HG02798 (cell line): ENCODE measurements around the gene REXO4.
"Not testable (repeated sequence)": the region's sequence is repeated elsewhere in the genome, so short reads cannot be mapped to it uniquely, and the experiment has no call there.

Experiments
- ATAC-seq: cut with Tn5 transposase; IDR thresholded peaks from one replicate; pipeline ENCODE4 v1.9.1; 2021; ENCODE audit warnings: mild to moderate bottlenecking; ENCODE audit not compliant: unreplicated experiment, poor library complexity

REXO4 gene

DNA sequence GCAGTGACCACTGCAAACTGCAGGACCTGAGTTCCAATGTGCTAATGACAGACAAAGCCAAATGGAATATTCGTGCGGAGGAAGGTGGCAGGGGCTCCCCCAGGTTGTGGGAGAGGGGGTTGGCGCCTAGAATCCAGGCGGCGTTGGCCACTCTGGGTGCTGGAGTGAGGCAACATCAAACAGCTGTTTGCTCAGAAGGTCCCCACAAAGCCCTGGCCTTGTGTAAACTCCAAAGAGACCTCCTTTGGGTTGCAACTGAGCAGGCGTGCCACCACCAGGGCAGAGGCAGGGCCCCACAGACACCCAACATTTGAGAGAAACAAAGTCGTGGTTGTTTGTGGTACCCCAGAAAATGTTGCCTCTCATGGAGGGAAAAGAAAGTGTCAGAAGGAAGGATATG is 27.1 kb downstream of the REXO4 start:
- ATAC-seq, result no peak

- no peak for ATAC-seq
These were observed 28.2 kb downstream of the REXO4 start for GRCh38 chr9:133389562-133389961.

GRCh38 chr9:133389025-133389557 is 28.7 kb downstream of the REXO4 start:
- no peak for ATAC-seq

DNA sequence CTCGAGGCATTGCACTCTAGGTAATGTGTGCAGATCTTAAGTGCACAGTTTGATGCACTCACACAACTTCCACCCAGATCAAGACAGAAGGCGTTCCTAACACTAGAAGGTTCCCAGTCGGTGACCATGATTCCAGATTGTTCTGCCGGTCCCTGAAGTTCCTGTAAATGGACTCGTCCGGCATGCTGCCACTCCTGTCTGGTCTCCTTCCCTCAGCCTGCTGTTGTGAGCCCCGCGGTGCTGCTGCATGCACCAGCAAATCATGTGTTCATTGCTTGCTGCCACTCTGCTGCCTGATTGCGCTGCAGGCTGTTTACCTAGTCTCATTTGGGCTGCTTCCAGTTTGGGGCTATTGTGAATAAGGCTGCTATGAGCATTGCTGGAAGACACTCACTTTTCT is 30.1 kb downstream of the REXO4 start:
- no peak for ATAC-seq

GRCh38 chr9:133386338-133386737 is 31.5 kb downstream of the REXO4 start:
- no peak for ATAC-seq

DNA sequence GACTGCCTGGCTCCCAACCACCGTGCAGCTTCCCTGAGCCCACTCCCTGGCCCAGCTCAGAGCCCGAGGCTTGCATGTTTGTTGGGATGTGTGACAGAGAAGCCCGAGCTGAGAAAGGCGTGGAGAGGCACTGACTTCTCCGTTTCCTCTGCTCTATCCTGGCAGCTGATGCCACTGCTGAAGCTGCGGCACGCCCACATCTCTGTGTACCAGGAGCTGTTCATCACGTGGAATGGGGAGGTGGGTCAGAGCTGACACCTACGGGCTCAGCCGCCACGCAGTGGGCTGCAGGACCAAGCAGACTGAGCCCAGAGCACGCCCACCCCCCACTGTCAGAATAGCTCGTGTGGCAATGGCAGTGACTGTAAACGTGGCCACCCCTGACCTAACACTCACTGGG is 32.4 kb downstream of the REXO4 start:
- no peak for ATAC-seq

DNA sequence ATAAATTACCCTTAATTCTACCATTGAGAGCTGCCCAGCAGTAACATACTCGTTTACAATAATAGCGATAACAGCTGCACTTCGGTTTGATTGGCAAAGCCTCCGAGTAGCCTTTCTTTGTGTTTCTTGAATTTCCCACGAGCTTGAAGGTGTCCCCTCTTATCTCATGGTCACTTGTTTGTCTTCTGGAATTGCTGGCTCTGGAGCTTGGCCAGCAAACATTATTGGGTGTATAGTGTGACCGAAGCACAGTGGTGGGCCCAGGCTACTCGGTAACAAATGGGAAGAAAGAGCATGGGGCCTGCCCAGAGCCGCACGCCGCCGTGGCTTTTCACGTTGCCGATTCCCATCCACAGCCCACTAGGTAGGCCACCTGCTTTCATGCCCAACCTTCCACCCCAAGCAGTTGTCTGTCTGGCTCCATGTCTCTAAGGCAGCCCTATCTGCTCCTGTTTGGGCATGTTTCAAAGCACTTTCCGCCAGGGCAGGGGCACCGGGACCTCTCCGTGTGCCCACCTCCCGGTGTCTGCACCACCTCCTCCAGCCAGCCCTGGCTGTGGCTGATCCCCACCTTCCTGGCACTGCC is 33.0 kb downstream of the REXO4 start:
- ATAC-seq, result no peak

DNA sequence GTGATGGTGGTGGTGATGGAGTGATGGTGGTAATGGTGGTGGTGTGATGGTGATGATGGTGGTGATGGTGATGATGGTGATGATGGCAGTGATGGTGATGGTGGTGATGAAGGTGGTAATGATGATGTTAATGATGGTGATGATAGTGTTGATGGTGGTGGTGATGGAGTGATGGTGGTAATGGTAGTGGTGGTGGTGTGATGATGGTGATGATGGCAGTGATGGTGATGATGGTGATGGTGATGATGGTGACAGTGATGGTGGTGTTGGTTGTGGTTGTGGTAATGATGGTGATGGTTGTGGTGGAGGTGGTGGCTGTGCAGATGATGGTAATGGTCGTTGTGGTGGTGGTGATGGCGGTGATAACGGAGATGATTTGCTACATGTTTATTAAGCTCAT is 34.4 kb downstream of the REXO4 start:
- no peak for ATAC-seq

DNA sequence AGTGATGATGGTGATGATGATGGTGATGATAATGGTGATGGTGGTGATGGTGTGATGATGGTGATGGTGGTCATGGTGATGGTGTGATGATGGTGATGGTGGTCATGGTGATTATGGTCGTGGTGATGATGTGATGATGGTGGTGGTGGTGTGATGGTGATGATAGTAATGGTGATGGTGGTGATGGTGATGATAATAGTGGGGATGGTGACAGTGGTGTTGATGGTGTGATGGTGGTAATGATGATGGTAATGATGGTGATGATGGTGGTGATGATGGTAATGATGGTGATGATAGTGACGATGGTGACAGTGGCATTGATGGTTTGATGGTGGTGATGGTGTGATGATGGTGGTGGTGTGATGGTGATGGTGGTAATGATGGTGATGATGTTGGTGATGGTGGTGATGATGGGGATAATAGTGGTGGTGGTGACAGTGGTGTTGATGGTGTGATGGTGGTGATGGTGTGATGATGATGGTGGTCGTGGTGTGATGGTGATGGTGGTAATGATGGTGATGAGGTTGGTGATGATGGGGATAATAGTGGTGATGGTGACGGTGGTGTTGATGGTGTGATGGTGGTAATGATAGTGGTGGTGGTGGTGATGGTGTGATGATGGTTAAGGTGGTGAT is 35.2 kb downstream of the REXO4 start:
- no peak for ATAC-seq

DNA sequence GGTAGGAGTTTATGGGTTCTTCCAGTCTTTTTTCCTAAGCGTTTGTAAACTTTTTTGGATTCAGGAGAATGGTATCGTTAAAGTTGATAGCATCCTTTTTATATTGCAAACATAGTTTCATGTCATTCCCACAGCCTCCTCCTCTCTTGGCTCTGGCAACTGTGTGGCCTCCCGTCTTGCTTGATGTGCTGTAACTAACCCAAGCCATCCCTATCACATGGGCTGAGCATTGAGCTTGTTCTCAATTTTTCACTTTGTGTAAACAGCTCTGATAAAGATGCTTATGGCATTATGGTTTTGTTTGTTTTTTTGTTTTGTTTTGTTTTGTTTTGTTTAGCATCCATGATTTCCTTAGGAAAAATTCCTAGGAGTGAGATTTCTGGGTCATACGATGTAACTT is 37.1 kb downstream of the REXO4 start:
- ATAC-seq, result no peak

- ATAC-seq, result no peak
These were observed 38.4 kb downstream of the REXO4 start for GRCh38 chr9:133379153-133380086.

DNA sequence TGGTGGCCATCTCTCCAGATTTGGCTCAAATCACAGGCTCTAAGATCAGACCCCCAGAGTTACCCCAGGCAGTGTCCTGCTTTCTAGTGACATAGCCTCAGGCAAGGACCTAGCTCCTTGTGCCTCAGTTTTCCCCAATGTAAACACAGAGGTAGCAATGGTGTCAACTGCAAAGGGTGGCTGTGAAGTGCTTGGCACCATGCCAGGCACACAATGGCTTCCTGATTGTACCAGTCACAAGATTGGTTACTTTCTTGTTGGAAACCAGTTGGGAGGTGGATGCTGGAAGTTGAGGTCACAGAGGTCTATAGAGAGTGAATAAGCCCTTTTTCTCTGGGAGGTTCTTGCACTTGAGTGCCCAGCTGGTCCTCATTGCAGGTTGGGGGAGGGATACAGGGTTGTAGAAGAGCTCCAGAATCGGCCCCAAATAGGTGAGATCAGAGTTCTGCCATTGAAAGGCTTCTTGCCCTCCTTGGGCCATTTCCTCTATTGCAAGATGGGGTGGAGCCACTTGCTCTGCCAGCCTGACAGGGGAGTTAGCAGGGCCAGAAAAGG is 39.3 kb downstream of the REXO4 start:
- no peak for ATAC-seq

DNA sequence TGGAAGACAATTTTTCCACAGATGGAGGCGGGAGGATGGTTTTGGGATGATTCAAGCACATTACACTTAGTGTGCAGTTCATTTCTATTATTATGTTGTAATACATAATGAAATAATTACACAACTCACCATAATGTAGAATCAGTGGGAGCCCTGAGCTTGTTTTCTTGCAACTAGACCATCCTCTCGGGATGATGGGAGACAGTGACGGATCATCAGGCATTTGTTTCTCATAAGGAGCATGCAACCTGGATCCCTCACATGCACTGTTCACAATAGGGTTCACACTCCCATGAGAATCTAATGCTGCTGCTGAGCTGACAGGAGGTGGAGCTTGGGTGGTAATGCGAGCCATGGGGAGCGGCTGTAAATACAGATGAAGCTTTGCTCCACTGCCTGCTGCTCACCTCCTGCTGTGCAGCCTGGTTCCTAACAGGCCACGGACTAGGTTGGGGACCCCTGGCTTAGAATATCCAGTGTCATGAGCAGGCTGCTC is 40.0 kb downstream of the REXO4 start:
- no peak for ATAC-seq

GRCh38 chr9:133377280-133377679 is 40.5 kb downstream of the REXO4 start:
- ATAC-seq, result not testable (repeated sequence)

DNA sequence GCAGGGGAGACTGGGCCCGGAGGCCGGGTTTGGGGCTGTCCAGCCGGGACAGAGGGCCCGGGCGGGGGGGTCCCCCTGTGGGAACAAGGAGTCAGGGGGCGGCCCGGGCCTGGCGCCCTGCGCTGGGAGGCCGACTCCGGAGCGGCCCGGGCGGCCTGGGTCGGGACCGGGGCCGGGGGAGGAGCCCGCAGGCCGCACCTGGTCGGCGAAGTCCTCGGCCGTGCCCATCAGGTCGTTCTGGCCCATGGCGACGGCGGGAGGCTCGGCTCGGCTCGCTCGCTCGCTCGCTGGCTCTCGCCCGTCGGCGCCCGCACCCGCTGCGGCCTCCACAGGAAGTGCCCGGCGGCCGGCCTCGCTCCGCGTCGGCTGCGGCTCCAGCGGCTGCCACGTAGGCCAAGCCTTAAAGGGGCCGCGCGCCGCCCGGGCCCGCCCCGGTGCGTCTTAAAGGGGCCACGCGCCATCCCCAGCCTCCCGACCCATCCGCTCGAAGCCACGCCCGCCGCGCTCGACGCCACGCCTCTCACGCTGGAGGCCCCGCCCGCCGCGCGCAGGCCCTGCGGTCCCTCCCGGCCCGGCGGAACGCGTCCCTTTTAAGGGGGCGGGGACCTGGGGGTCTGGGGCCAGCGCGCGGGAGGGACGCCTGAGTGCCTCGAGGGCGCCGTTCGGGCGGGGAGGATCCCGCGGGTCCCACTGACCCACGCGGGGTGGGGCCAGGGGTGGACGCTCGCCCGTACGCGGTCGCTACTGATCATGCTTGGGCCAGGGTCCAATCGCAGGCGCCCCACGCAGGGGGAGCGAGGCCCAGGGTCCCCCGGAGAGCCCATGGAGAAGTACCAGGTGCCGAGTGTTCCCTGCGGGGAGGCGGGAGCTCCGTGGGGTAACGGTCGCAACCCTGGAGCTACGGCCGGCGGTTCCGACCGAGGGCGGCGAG is 41.8 kb downstream of the REXO4 start, which contains the start of the genes STKLD1 and SURF4:
Gene STKLD1, plus strand, starts transcription at position 643 of the 931 bp plus-strand sequence. Its CDS starts 108 bp downstream, at position 751.
Gene SURF4, minus strand, starts transcription at position 337 of the 931 bp plus-strand sequence. Its CDS starts 91 bp downstream, at position 246.
- peak; percentile 95 for ATAC-seq

DNA sequence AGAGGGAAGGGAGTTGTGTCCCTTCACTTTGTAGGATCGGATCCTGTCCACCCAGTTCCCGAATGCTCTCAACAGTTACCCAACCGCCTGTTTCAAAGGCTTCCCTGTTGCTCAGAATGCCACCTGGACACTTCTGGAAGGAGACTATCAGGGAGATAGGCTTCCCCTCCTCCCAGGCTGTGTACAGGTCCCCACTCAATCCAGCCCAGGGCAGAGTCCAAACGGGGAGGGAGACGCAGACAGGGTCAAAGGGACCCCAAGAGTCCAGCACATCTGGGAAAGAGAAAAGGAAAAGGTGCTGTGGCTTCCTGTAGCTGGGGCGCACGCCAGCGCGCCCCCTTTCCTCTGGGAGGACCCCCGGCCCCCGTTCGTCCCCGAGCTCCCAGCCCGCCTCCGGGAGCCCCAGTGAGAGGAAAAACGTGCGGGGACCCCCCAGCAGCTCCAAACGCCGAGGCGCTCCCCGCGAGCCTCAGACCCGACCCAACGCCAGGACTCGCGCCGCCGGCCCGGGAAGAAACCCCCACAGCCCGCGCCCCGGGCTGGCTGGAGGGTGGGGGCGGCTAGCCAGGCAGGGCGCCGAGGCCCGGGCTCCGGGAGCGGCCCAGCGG is 42.6 kb downstream of the REXO4 start:
- no peak for ATAC-seq

GRCh38 chr9:133374612-133375115 is 43.1 kb downstream of the REXO4 start:
- no peak for ATAC-seq

GRCh38 chr9:133372144-133372543 is 45.7 kb downstream of the REXO4 start:
- no peak for ATAC-seq

DNA sequence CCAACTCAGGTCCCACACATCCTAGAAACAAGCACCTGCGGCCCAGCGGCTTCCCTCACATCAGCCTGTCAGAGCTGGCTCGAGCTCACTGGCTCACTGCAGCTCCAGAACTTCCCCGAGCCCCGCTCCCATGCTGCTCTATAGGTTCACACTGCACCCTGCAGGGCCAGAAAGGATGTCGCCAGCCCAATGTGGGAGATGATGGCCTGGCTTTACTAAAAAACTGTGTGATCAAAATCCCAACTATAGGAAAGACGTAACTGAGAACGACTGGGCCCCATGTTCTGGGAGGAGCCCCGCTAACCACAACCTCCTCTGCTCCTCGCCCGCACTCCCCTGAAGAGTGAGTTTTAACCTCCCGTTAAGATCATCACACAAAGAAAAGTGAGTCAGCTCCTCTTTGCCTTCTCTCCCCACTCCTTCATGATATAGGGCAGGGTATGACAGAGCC is 46.5 kb downstream of the REXO4 start:
- no peak for ATAC-seq
